Vagina (tissue), 2 donors: ENCODE data around the gene LRMDA. TPM values are rescaled to one million over a fixed set of nuclear protein-coding genes. Genes with fewer than 3 reads are reported as not detected.

Experiments
- DNase-seq, 2 donors: peaks; one replicate each; pipeline ENCODE4 v3.0.0-alpha.2; 2017; ENCODE audit errors: extremely low spot score in 2 of 2
- H3K27ac ChIP-seq: fragments of 200-600 bp; sonication (generic); one replicate; pipeline ENCODE4 v1.5.1; 2019
- H3K27me3 ChIP-seq: fragments of 200-600 bp; sonication (generic); one replicate; pipeline ENCODE4 v1.5.1; 2019
- H3K36me3 ChIP-seq, 2 donors: fragments of 200-600 bp; sonication (generic); one replicate each; pipeline ENCODE4 v1.5.1; 2017 to 2019
- H3K4me1 ChIP-seq: fragments of 200-600 bp; sonication (generic); one replicate; pipeline ENCODE4 v1.5.1; 2019
- H3K4me3 ChIP-seq, 2 donors: fragments of 200-600 bp; sonication (generic); 1 replicate in 1 of 2; 2 replicates in 1 of 2; pipeline ENCODE4 v1.5.1; 2016 to 2019
- H3K9me3 ChIP-seq: fragments of 200-600 bp; sonication (generic); one replicate; pipeline ENCODE4 v1.5.1; 2019
- POLR2A ChIP-seq, 2 donors: fragments of 450-650 bp; IDR thresholded peaks; one replicate each; pipeline ENCODE4 v1.6.1; 2017; ENCODE audit warnings: antibody characterized with exemption in 2 of 2, mild to moderate bottlenecking in 2 of 2, moderate library complexity in 2 of 2
- POLR2AphosphoS5 ChIP-seq, 2 donors: sonication (generic); formaldehyde crosslinking; IDR thresholded peaks; one replicate each; pipeline ENCODE4 v1.9.0; 2017; ENCODE audit warnings: antibody characterized with exemption in 2 of 2, mild to moderate bottlenecking in 2 of 2, low read depth in 1 of 2; ENCODE audit not compliant: insufficient read depth in 1 of 2
- intact Hi-C: fragments of 100-400 bp; cut with DNase I; formaldehyde crosslinking; loops from one replicate; pipeline ENCODE4 v1.15.1; 2023
- total RNA-seq: library from RNA; depleted of rRNA; stranded (reverse); fragments of >200 nt; gene quantifications from one replicate; pipeline ENCODE4 v1.2.3, GENCODE V29; 2016
- TF ChIP-seq, protein P1 (sequence below), 3 experiments: fragments of 450-650 bp in 2 of 3; fragments of 200-600 bp in 1 of 3; sonication (generic) in 1 of 3; IDR thresholded peaks; one replicate each; pipeline ENCODE4 v1.5.1; 2017 to 2019; ENCODE audit warnings: antibody characterized with exemption in 3 of 3, mild to moderate bottlenecking in 2 of 3, moderate library complexity in 2 of 3

Gene LRMDA
- total RNA-seq, 1 donor from 2014 or later, result 22.6 TPM

DNA sequence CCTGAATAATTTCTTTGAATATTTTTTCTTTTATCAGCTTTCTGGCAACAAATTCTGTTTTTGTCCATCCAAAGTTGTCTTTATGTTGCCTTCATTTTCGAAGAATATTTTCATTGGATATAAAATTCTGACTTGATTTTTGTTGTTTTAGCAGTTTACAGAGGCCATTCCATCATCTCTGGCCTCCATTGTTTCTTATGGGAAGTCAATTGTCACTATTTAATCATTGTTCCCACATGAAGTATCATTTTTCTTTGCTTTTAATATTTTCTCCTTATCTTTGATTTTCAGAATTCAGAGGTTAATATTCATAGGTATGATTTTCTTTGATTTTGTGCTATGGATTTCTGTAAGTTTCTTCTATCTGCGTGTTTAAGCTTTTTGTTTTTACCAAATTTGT is 512.6 kb downstream of the LRMDA start:
- H3K36me3 ChIP-seq, result no peaks in the 10 kb centered on the region
- H3K4me3 ChIP-seq, result no peak overlapping the region
- intact Hi-C loops, result no loop called here
- H3K27me3 ChIP-seq, result no peaks in the 10 kb centered on the region
- no peak for TF ChIP-seq POLR2A (IDR thresholded peaks at IDR 0.05)
- no peak for TF ChIP-seq POLR2AphosphoS5 (IDR thresholded peaks at IDR 0.05; ENCODE audit: insufficient read depth in 1 of 2, low read depth in 1 of 2)
- TF ChIP-seq, protein P1, sequence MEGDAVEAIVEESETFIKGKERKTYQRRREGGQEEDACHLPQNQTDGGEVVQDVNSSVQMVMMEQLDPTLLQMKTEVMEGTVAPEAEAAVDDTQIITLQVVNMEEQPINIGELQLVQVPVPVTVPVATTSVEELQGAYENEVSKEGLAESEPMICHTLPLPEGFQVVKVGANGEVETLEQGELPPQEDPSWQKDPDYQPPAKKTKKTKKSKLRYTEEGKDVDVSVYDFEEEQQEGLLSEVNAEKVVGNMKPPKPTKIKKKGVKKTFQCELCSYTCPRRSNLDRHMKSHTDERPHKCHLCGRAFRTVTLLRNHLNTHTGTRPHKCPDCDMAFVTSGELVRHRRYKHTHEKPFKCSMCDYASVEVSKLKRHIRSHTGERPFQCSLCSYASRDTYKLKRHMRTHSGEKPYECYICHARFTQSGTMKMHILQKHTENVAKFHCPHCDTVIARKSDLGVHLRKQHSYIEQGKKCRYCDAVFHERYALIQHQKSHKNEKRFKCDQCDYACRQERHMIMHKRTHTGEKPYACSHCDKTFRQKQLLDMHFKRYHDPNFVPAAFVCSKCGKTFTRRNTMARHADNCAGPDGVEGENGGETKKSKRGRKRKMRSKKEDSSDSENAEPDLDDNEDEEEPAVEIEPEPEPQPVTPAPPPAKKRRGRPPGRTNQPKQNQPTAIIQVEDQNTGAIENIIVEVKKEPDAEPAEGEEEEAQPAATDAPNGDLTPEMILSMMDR (IDR thresholded peaks at IDR 0.05), result no peak
- DNase-seq, result no peak
- no peak overlapping the region for H3K27ac ChIP-seq
- no peaks in the 10 kb centered on the region for H3K9me3 ChIP-seq
- no peaks in the 10 kb centered on the region for H3K4me1 ChIP-seq

DNA sequence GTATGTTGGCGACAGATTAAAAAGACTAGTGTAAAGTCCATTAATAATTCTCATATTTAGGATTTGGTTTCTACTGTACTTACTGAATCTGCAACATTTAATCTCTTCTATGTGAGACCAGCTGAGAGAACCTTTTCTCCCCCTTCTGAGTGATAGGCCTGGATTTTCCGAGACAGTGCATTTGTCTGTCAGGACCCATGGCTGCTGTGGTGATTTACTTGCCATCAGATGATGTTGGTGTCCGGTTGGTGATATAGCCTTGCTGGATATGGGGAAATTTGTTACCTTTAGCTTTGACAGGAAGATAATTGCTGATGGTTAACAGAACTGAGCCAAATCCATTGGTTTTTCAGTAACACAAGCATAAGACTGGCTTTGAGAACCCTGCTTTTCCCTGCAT is 517.2 kb downstream of the LRMDA start:
- Histone ChIP-seq H3K27me3 (no peaks in the 10 kb centered on the region), H3K9me3 (no peaks in the 10 kb centered on the region), H3K4me3 (no peak overlapping the region), H3K36me3 (no peaks in the 10 kb centered on the region), H3K4me1 (no peaks in the 10 kb centered on the region), H3K27ac (no peak overlapping the region)
- TF ChIP-seq POLR2AphosphoS5 (IDR thresholded peaks at IDR 0.05; ENCODE audit: insufficient read depth in 1 of 2, low read depth in 1 of 2), result no peak
- DNase-seq, result no peak
- intact Hi-C loops, result no loop called here

DNA sequence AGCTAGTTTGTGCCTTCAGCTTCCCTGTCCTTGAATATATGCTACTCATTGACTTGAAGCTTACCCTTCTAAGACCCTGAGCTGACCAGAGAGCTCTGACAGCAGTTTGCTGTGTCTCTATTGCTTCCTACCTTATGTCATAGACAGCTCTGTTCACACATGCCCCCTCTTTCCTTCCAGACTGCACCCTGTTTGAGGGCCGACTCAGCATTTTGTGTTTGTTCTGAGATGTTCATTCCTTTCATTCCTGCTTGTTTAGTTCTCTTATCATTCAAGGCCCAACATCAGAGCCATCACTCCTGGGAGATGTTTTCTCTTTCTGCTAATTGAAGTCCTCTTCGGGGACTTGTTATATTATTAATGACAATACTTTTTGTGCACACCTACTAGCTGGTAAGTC is 518.9 kb downstream of the LRMDA start:
- no peaks in the 10 kb centered on the region for H3K36me3 ChIP-seq
- TF ChIP-seq POLR2AphosphoS5 (IDR thresholded peaks at IDR 0.05; ENCODE audit: insufficient read depth in 1 of 2, low read depth in 1 of 2) (no peak), POLR2A (IDR thresholded peaks at IDR 0.05) (no peak)
- TF ChIP-seq, protein P1 (IDR thresholded peaks at IDR 0.05), result no peak
- H3K27ac ChIP-seq, result no peak overlapping the region
- H3K27me3 ChIP-seq, result no peaks in the 10 kb centered on the region
- intact Hi-C loops, result no loop called here
- no peaks in the 10 kb centered on the region for H3K9me3 ChIP-seq
- no peak for DNase-seq
- no peak overlapping the region for H3K4me3 ChIP-seq
- no peaks in the 10 kb centered on the region for H3K4me1 ChIP-seq

DNA sequence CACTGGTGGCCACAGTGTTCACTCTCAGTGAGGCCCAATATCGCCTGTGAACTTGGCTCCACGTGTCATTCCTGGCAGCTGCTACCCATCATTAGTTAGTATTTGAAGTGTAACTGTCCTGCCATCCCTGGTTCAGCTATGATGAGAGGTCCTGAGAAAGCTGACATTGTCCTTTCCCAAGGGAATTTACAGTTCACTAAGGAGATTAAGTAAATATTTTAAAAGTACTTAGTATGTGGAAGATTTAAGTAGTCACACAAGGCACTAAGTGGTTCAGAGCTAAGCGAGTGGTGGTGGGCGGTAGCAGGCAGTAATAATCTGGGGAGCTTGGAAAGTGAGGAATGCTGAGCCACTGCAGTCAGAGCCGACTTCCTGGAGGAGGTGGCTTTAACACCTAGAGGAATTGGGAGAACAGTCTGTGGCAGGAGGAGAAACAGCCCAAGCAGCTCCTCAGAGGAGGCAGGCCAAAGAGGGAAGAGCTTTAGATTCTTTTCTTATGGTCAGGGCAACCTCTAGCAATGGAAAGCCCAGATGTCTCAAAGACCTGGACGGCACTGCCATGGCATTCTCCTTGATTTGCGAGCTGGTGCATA is 519.7 kb downstream of the LRMDA start:
- Histone ChIP-seq H3K36me3 (no peaks in the 10 kb centered on the region), H3K27me3 (no peaks in the 10 kb centered on the region), H3K9me3 (no peaks in the 10 kb centered on the region), H3K4me1 (no peaks in the 10 kb centered on the region), H3K27ac (no peak overlapping the region), H3K4me3 (no peak overlapping the region)
- TF ChIP-seq POLR2AphosphoS5 (IDR thresholded peaks at IDR 0.05; ENCODE audit: insufficient read depth in 1 of 2, low read depth in 1 of 2) (no peak), POLR2A (IDR thresholded peaks at IDR 0.05) (no peak)
- TF ChIP-seq, protein P1 (IDR thresholded peaks at IDR 0.05), result no peak
- peak in 1 of 2 donors; percentile 34 for DNase-seq
- intact Hi-C loops, result no loop called here

DNA sequence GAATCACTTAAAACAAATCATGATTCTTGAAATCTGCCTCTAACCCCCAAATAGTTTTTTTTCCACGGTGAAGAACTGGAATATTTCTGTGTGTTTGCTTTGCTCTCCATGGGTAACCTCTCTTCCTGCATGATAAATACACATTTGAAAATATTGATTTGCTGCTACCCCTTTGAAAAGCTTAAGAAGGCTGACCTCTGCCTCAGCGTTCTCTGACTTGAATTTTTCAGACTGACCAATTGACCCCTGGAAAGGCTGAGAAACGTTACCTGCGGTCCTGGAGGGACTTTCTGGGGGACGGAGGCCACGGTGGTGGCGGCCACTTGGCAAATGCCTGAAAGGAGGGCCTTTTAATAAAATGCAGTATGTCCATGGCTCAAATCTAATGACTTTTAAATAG is 520.2 kb downstream of the LRMDA start:
- TF ChIP-seq POLR2AphosphoS5 (IDR thresholded peaks at IDR 0.05; ENCODE audit: insufficient read depth in 1 of 2, low read depth in 1 of 2) (no peak), POLR2A (IDR thresholded peaks at IDR 0.05) (no peak)
- TF ChIP-seq, protein P1 (IDR thresholded peaks at IDR 0.05), result no peak
- Histone ChIP-seq H3K27me3 (no peaks in the 10 kb centered on the region), H3K4me3 (no peak overlapping the region), H3K9me3 (no peaks in the 10 kb centered on the region), H3K4me1 (no peaks in the 10 kb centered on the region), H3K36me3 (no peaks in the 10 kb centered on the region), H3K27ac (no peak overlapping the region)
- DNase-seq, result peak in 1 of 2 donors; percentile 25
- intact Hi-C loops, result no loop called here
